Activated CD4-positive, alpha-beta memory T cell treated with anti-CD3 and anti-CD28 coated beads, Interleukin-2, amount 10 ng/mL, durations not matched to agents 7 days and 5 days (primary cell): ENCODE data around the gene SORCS2. TPM values are rescaled to one million over a fixed set of nuclear protein-coding genes. Genes with fewer than 3 reads are reported as not detected.

ENCODE experiments used
- CTCF ChIA-PET: fragments of 350-600 bp; sonication (Branson Sonifier 250); formaldehyde crosslinking; loops from one replicate; lab custom pipeline; 2021; ENCODE audit warnings: antibody characterized with exemption, inconsistent platforms; lab: Charles Lee
- POLR2A ChIA-PET: fragments of 350-600 bp; sonication (Branson Sonifier 250); formaldehyde crosslinking; loops from one replicate; lab custom pipeline; 2021; ENCODE audit warnings: antibody characterized with exemption; lab: Charles Lee
- DNase-seq: peaks from one replicate; pipeline ENCODE4 v3.0.0-alpha.2; 2020
- H3K27ac Mint-ChIP-seq: one replicate; pipeline ENCODE4 v1.8.0; 2021; ENCODE audit warnings: mild to moderate bottlenecking, mixed read lengths
- H3K27me3 Mint-ChIP-seq: one replicate; pipeline ENCODE4 v1.8.0; 2021; ENCODE audit warnings: mixed read lengths
- H3K36me3 Mint-ChIP-seq: one replicate; pipeline ENCODE4 v1.8.0; 2021; ENCODE audit warnings: low read depth, mixed read lengths
- H3K4me1 Mint-ChIP-seq: one replicate; pipeline ENCODE4 v1.8.0; 2021; ENCODE audit warnings: mixed read lengths
- H3K4me3 Mint-ChIP-seq: one replicate; pipeline ENCODE4 v1.8.0; 2021; ENCODE audit warnings: mild to moderate bottlenecking, mixed read lengths
- H3K9me3 Mint-ChIP-seq: one replicate; pipeline ENCODE4 v1.8.0; 2021; ENCODE audit warnings: mixed read lengths
- total RNA-seq, 2 experiments: library from RNA; stranded (reverse); gene quantifications; one replicate each; pipeline ENCODE4 v1.2.3, GENCODE V29; 2021

The SORCS2 gene
- total RNA-seq, 2 experiments from 2014 or later, result 0.10 to 0.18 TPM

DNA sequence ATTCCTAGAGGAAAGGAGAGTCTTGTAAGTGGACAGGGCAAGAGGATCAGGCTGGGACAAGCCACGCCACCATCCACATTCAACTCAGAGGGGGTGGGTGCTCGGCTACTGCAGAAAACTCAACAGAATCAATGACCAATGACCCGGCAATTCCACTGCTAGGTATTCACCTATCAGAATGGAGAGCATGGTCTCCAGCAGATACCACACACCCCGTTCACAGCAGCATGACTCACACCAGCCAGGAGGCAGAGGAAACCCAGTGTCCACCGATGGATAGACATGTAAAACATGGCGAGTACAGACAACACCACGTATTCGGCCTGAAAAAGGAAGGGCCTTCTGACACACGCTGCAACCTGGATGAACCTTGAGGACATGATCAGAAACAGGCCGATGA is 571.5 kb downstream of the SORCS2 start:
- Mint-ChIP-seq H3K4me3 (no peak overlapping the region), H3K27me3 (no peaks in the 10 kb centered on the region), H3K36me3 (no peaks in the 10 kb centered on the region), H3K9me3 (no peaks in the 10 kb centered on the region), H3K4me1 (peaks cover 18% of the 10 kb centered on the region), H3K27ac (no peak overlapping the region)
- POLR2A ChIA-PET, result no interaction called here
- DNase-seq, result no peak
- CTCF ChIA-PET, result no interaction called here

DNA sequence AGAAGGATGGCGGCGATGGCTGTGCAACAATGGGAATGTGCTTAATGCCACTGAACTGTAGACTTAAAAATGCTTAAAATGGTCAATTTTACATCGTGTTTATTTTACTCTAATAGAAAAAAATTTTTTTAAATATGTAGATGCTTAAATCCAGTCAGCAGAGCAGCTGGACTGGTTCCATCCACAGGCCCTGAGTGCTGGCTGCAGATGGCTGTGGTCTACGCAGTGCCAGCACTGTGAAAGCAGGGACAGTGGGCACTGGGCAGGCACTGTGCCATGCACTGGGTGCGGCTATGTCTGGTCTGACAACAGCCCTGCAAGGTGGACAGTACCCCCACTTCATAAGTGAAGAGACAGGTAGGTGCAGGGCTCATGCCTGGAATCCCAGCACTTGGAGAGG is 572.1 kb downstream of the SORCS2 start:
- H3K36me3 Mint-ChIP-seq, result no peaks in the 10 kb centered on the region
- ChIA-PET CTCF (no interaction called here), POLR2A (no interaction called here)
- no peak for DNase-seq
- no peak overlapping the region for H3K27ac Mint-ChIP-seq
- no peaks in the 10 kb centered on the region for H3K27me3 Mint-ChIP-seq
- peaks cover 14% of the 10 kb centered on the region for H3K4me1 Mint-ChIP-seq
- no peaks in the 10 kb centered on the region for H3K9me3 Mint-ChIP-seq
- no peak overlapping the region for H3K4me3 Mint-ChIP-seq

DNA sequence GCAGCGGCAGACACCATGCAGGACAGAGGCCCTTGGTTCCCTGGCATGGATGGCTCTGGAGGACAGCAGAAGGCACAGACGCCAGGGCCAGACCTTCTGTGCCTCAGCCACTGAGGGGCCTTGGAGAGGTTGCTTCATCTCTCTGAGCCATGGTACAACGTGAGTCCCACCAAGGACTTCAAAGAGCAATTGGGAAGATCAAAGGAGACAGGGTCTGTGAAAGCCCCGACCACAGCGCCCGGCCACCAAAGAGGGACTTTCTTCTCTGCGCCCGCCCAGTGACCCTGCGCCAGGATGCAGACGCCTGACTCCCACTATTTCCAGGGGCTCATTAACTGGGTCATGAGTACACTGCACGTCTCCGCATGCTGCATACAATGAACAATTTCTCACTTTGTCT is 573.3 kb downstream of the SORCS2 start:
- ChIA-PET CTCF (no interaction called here), POLR2A (no interaction called here)
- Mint-ChIP-seq H3K9me3 (no peaks in the 10 kb centered on the region), H3K4me3 (no peak overlapping the region), H3K27me3 (no peaks in the 10 kb centered on the region), H3K27ac (no peak overlapping the region), H3K4me1 (peaks cover 12% of the 10 kb centered on the region), H3K36me3 (no peaks in the 10 kb centered on the region)
- DNase-seq, result no peak

DNA sequence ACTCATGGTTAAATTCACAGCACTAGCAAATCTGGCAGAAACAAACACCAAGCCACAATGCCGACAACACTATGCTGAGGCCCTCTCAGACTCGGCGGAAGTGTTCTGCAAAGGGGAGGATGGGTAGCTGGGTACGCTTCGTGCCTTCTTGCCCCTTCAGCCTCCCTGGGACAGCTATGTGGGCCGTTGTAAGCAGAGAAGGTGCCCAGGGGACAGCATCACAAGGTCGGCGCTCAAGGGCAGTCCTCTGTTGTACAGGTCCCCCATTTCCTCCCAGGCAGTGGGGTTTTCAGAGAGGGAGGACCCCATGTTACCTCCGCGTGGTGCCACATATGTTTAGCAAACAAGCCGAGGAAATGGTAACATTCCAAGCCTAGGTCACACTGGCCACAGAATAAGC is 573.7 kb downstream of the SORCS2 start:
- peaks cover 16% of the 10 kb centered on the region for H3K4me1 Mint-ChIP-seq
- H3K4me3 Mint-ChIP-seq, result no peak overlapping the region
- H3K27ac Mint-ChIP-seq, result no peak overlapping the region
- no peaks in the 10 kb centered on the region for H3K9me3 Mint-ChIP-seq
- H3K27me3 Mint-ChIP-seq, result no peaks in the 10 kb centered on the region
- ChIA-PET CTCF (no interaction called here), POLR2A (no interaction called here)
- no peak for DNase-seq
- no peaks in the 10 kb centered on the region for H3K36me3 Mint-ChIP-seq

DNA sequence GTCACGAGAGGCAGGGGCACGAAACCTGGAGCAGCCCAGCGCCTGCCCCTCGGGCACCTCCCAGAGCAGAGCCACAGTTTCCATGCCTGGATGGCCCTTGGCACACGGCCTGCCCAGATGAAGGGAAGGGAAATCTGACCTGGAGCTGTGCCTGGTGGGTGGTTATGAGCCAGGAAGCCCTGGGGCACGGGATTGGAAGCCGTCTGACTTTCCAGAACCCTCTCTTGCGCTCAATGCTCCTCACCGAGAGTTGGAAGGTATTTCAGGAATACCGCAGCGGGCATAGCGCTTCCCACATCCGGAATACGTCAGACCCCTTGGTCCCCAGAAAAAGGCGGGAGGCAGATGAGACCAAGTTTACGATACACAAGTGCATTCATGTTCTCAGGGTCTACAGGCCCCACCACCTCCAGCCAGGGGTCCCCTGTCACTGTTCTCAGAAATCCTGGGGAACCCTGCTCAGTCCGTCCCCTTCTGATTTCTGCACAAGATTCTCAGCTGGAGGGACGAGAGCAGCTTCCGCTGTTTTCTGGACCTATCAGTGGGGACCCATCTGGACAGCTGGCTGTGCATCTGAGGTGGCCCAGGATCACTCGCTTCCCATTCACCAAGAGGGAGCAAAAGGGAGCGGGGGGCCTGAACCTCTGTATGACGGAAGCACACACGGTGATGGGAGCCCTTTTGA is 574.5 kb downstream of the SORCS2 start:
- no peak for DNase-seq
- Mint-ChIP-seq H3K9me3 (no peaks in the 10 kb centered on the region), H3K27ac (no peak overlapping the region), H3K36me3 (no peaks in the 10 kb centered on the region), H3K4me3 (no peak overlapping the region), H3K27me3 (no peaks in the 10 kb centered on the region), H3K4me1 (peaks cover 18% of the 10 kb centered on the region)
- ChIA-PET CTCF (interaction anchor here (4.9 kb wide), 1 partner anchor 35 kb away, joined by 21 read pairs; no protein-coding TSS in a partner anchor), POLR2A (no interaction called here)

DNA sequence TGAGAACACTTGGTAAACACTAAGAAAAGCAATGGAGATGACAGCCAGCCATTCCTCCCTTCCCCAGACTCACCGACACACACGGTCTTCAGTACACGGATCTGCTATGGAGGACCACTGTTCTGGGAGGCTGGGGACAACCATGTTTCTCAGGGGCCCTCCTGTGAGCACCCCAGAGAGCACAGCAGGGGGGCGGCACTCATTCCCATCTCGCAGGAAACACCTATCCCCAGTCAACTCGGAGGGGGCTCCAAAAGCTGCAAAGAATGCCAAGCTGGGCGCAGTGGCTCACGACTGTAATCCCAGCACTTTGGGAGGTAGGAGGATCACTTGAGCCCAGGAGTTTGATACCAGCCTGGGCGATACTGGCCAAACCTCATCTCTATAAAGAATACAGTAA is 575.2 kb downstream of the SORCS2 start:
- Mint-ChIP-seq H3K27ac (no peak overlapping the region), H3K36me3 (no peaks in the 10 kb centered on the region), H3K27me3 (no peaks in the 10 kb centered on the region), H3K4me3 (no peak overlapping the region), H3K9me3 (no peaks in the 10 kb centered on the region), H3K4me1 (peaks cover 23% of the 10 kb centered on the region)
- POLR2A ChIA-PET, result no interaction called here
- CTCF ChIA-PET, result interaction anchor here (4.9 kb wide), 1 partner anchor 35 kb away, joined by 21 read pairs; no protein-coding TSS in a partner anchor
- no peak for DNase-seq

DNA sequence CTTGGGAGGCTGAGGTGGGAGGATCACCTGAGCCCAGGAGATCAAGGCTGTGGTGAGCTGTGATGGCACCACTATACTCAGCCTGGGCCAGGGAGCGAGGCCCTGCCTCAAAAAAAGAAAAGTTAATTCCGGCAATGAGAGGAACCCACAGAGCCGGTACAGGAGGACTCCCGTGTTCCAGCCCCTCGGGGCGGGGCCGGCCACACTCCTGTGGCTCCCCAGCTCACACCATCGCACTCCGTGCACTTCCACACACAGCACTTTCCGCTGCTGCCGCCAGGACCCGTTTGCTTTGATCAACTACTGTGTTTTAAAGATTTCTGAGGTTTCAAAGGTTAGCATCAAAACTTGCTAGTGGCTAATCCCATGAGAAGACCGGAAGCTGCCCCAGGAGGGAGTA is 575.6 kb downstream of the SORCS2 start:
- no peak overlapping the region for H3K27ac Mint-ChIP-seq
- H3K4me1 Mint-ChIP-seq, result peaks cover 25% of the 10 kb centered on the region
- no peak for DNase-seq
- no peaks in the 10 kb centered on the region for H3K27me3 Mint-ChIP-seq
- no peaks in the 10 kb centered on the region for H3K9me3 Mint-ChIP-seq
- H3K4me3 Mint-ChIP-seq, result no peak overlapping the region
- no peaks in the 10 kb centered on the region for H3K36me3 Mint-ChIP-seq
- ChIA-PET POLR2A (no interaction called here), CTCF (interaction anchor here (4.9 kb wide), 1 partner anchor 34 kb away, joined by 21 read pairs; no protein-coding TSS in a partner anchor)

DNA sequence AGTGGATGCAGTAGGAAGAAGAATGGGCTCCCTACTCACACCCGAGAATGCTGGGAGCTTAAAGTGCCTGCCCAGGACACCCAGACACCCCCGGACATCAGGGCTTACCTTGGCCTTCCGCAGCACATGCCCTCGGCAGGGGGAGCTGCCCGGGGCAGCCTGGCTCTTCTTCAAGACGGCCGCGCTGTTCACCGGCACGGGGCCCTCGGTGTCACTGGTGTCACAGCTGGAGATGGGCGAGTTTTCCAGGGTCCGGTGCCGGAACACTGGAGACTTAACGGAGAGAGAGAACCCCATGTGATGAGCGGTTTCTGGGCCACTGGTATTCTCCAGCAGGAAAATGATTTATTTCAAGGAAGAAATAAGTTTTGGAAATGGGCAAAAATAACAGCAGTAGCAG is 576.4 kb downstream of the SORCS2 start:
- Mint-ChIP-seq H3K36me3 (no peaks in the 10 kb centered on the region), H3K27ac (peak overlapping the region; percentile 21), H3K4me1 (peaks cover 25% of the 10 kb centered on the region), H3K27me3 (no peaks in the 10 kb centered on the region), H3K4me3 (no peak overlapping the region), H3K9me3 (no peaks in the 10 kb centered on the region)
- ChIA-PET CTCF (interaction anchor here (1.8 to 4.9 kb wide), 2 partner anchors 10 to 34 kb away, joined by 3 to 21 read pairs; no protein-coding TSS in a partner anchor), POLR2A (no interaction called here)
- no peak for DNase-seq

DNA sequence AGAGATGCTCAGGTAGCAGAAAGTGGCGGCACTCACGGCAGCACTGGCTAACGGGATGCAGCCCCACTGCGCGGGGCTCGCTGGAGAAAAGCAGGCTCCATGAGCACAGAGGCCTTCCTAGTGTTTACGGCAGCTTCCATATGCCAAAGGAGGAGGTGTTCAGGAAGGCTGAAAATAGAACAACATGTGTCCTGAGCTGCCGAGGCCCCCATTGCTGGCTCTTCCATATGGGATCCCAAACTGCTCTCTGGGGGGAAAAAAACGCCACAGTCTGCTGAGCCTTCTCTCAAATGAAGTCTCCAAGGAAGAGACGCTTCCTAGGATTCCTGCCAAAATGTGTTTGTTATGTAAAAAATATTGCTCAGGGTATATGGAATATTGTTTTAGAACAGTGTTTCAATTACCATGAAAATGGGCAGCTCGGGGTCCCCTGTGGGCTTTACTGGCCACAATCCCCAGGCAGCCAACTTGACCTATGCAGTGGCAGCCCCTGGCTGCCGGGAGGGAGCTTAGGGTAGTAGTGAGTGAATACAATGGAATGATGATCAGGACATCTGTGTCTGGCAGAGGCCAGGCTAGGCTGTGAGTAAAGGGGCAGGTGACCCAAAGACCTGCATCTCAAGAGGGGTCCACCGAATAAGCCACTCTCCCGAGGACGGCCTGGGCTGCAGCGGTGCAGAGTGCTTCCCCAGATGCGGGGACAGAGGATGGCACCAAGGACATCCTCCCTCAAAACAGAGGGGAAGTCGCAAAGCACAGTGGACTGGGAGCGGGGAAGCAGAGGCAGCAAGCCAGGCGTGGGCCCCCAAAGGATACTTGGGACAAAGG is 577.3 kb downstream of the SORCS2 start:
- H3K27ac Mint-ChIP-seq, result no peak overlapping the region
- H3K4me3 Mint-ChIP-seq, result no peak overlapping the region
- ChIA-PET POLR2A (interaction anchor here (1.5 kb wide), 1 partner anchor 10 kb away, joined by 5 read pairs; no protein-coding TSS in a partner anchor), CTCF (interaction anchor here (1.8 to 4.9 kb wide), 2 partner anchors 9 to 33 kb away, joined by 3 to 21 read pairs; no protein-coding TSS in a partner anchor)
- H3K36me3 Mint-ChIP-seq, result no peaks in the 10 kb centered on the region
- H3K4me1 Mint-ChIP-seq, result peaks cover 25% of the 10 kb centered on the region
- no peak for DNase-seq
- H3K9me3 Mint-ChIP-seq, result no peaks in the 10 kb centered on the region
- no peaks in the 10 kb centered on the region for H3K27me3 Mint-ChIP-seq

DNA sequence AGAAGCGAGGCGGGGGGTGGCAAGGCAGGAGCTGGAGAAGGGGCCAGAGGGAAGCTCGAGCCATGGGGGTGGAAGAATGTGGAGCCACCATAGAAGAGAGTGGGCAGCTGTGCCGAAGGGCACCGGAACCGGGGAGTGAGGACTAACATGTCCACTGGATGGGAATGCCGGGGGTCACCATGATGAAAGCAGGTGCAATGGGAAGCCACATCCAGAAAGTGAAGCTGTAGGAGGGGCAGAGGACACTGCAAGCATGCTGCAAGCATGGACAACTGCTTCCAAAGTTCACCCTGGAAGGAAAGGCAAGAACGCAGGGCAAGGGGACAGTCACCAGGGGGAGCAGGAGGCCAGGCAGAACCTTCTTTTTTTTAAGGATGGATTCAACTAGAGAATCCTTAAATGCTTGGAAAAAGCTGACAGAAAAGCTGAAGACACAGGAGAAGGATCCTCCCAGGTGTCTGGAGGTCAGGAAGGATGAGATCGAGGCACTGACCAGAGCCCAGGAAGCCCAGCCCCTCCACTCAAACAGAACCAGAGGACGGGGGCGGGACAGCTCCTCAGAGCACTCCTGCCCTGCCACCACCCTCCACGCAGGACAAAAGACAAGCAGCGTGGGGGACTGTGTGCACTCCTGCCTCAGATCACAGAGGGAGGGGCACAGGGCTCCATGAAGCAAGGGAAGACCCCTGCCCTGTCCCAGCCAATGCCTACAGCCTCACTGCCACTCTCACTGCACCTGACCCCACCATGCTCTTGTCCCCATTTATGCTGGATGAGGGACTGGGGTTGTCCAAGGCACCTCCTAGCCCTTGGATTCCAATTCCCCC is 578.1 kb downstream of the SORCS2 start:
- CTCF ChIA-PET, result interaction anchor here (1.8 to 4.9 kb wide), 2 partner anchors 8 to 32 kb away, joined by 3 to 21 read pairs; no protein-coding TSS in a partner anchor
- H3K4me3 Mint-ChIP-seq, result peak overlapping the region; percentile 25
- peak; percentile 53 for DNase-seq
- POLR2A ChIA-PET, result interaction anchor here (1.5 kb wide), 1 partner anchor 10 kb away, joined by 5 read pairs; no protein-coding TSS in a partner anchor
- peaks cover 25% of the 10 kb centered on the region for H3K4me1 Mint-ChIP-seq
- H3K36me3 Mint-ChIP-seq, result no peaks in the 10 kb centered on the region
- H3K9me3 Mint-ChIP-seq, result no peaks in the 10 kb centered on the region
- no peaks in the 10 kb centered on the region for H3K27me3 Mint-ChIP-seq
- H3K27ac Mint-ChIP-seq, result peak overlapping the region; percentile 58

DNA sequence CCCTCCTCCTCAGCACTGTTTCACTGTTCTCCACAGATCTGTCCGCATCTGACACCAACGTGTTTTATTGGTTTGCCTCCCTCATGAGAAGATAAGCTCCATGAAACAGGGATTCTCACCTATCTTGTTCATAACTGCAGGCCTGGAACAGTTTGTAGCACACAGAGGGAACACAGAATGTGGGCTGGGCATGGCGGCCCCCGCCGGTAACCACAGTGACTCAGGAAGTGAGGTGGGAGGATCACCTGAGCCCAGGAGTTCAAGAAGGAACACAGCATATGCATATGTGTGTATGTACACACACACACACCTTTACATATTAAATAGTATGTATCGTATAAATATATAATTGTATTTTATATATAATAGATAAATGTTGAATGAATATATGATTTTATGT is 578.7 kb downstream of the SORCS2 start:
- Mint-ChIP-seq H3K27ac (peak overlapping the region; percentile 58), H3K36me3 (no peaks in the 10 kb centered on the region), H3K4me3 (peak overlapping the region; percentile 25), H3K9me3 (no peaks in the 10 kb centered on the region), H3K4me1 (peaks cover 25% of the 10 kb centered on the region), H3K27me3 (no peaks in the 10 kb centered on the region)
- POLR2A ChIA-PET, result no interaction called here
- peak; percentile 47 for DNase-seq
- CTCF ChIA-PET, result interaction anchor here (4.9 kb wide), 1 partner anchor 31 kb away, joined by 21 read pairs; no protein-coding TSS in a partner anchor
